Measurements from ENCODE around the gene TREML4. TPM values are rescaled to one million over a fixed set of nuclear protein-coding genes. Genes with fewer than 3 reads are reported as not detected.

TREML4 gene
- total and polyA plus RNA-seq, 2 of the 4 experiments (the other 2 are of a cell fraction) = not detected

- intact Hi-C loops (cut with micrococcal nuclease) = no loop called here
- in situ Hi-C loops (cut with MboI; ENCODE audit: low sequenced_read_pairs) = no loop called here
- POLR2A ChIA-PET (ENCODE audit: unreplicated experiment) = no interaction called here
- no peak overlapping the region for H3K4me3 ChIP-seq (ENCODE audit: insufficient read depth, low read depth, low read length)
- H3K9ac ChIP-seq (ENCODE audit: low read depth, low read length) = no peak overlapping the region
- H2AK5ac ChIP-seq (ENCODE audit: low read depth, low read length) = no peak overlapping the region
- H3K9me3 ChIP-seq (ENCODE audit: control insufficient read depth, insufficient read depth, low read length) = no peaks in the 10 kb centered on the region
- H2BK15ac ChIP-seq (ENCODE audit: low read depth, low read length) = no peak overlapping the region; the same call in 2 of the 3 replicates
- dilution Hi-C loops (cut with HindIII; ENCODE audit: low sequenced_read_pairs, unreplicated experiment) = no loop called here
- H2BK5ac ChIP-seq (ENCODE audit: low read depth, low read length, poor library complexity, severe bottlenecking) = no peak overlapping the region
- no TSS peak for BruUV-seq (replicated peaks)
- no CpG with 5 or more reads among the region's 6 CpGs for WGBS, 2 experiments (ENCODE audit: extremely low coverage in 2 of 2, insufficient read length in 1 of 2)
- H3K56ac ChIP-seq (ENCODE audit: extremely low read depth, insufficient read depth, low read length) = no peak overlapping the region
- ATAC-seq (ENCODE audit: low read depth) (no peak), DNase-seq (peak; percentile 11)
- no peak overlapping the region; the same call in 1 of the 2 replicates for H3K18ac ChIP-seq (ENCODE audit: low read depth, low read length)
- no peaks in the 10 kb centered on the region for H3K9me1 ChIP-seq (ENCODE audit: insufficient read depth, low read length)
- H3K27me3 ChIP-seq (ENCODE audit: control insufficient read depth, insufficient read depth, low read length) = peaks cover 5% of the 10 kb centered on the region
- H2AFZ ChIP-seq (replicated peaks; ENCODE audit: low read length, poor library complexity) = no peak overlapping the region
- H3K36me3 ChIP-seq (ENCODE audit: control insufficient read depth, insufficient read depth, low read length) = no peaks in the 10 kb centered on the region
- no peak overlapping the region for H2AK9ac ChIP-seq (replicated peaks; ENCODE audit: low read depth, low read length, poor library complexity)
- H4K91ac ChIP-seq (ENCODE audit: insufficient read depth, low read depth, low read length) = no peak overlapping the region
- no peak overlapping the region for H3K27ac ChIP-seq (ENCODE audit: insufficient read depth, low read length)
- H3K14ac ChIP-seq (replicated peaks; ENCODE audit: low read depth, low read length) = no peak overlapping the region
- TF ChIP-seq FOS (IDR thresholded peaks at IDR 0.05; ENCODE audit: low read depth, low read length) = no peak
- no peak overlapping the region for H2BK120ac ChIP-seq (ENCODE audit: low read depth, low read length)
- H3K23ac ChIP-seq (ENCODE audit: low read depth, low read length) = no peak overlapping the region
- H2BK20ac ChIP-seq (ENCODE audit: low read depth, low read length) = no peak overlapping the region
- H3K79me1 ChIP-seq (ENCODE audit: low read depth in 1 of 2, low read length in 2 of 2) = no peaks in the 10 kb centered on the region
- H4K8ac ChIP-seq (ENCODE audit: low read depth in 2 of 2, low read length in 2 of 2) = no peak overlapping the region; a peak in 1 of 4 replicates
- CTCF ChIA-PET = no interaction called here
- no peak overlapping the region for H3K4ac ChIP-seq (ENCODE audit: low read depth, low read length)
- H3K4me1 ChIP-seq (ENCODE audit: control insufficient read depth, insufficient read depth, low read length) = no peaks in the 10 kb centered on the region
- H4K5ac ChIP-seq (ENCODE audit: low read depth, low read length) = no peak overlapping the region
- no peak overlapping the region; the same call in 1 of the 2 replicates for H3K4me2 ChIP-seq (ENCODE audit: low read depth, low read length)
- H4K20me1 ChIP-seq (ENCODE audit: insufficient read depth, low read length) = no peaks in the 10 kb centered on the region
These were observed 60.0 kb downstream of the TREML4 start for GRCh38 chr6:41288030-41288753.

Small RNAs within 50 kb of the gene (microRNA-seq; reads per million reads assigned to microRNA genes)
- gene AL391903.2 (ENCODE audit: insufficient read depth, insufficient read length) = not detected
- gene AL391903.3 (ENCODE audit: insufficient read depth, insufficient read length) = not detected
- 7.2 reads per million for gene RNA5SP207 (ENCODE audit: insufficient read depth, insufficient read length)

Small RNAs within 50 kb of the gene (small RNA-seq; reads per million reads assigned to genes)
- 0 reads per million in 5 experiments for gene AL391903.2
- 0 reads per million in 5 experiments for gene AL391903.3
- 0 to 1.4 (median 0.16) reads per million in 5 experiments for gene RNA5SP207

Other genes starting within 250 kb of the TREML4 start
- gene UNC5CL, start 189.1 kb upstream of the TREML4 start, total RNA-seq (2012; rRNA removed) = not detected in 2 replicates
- gene UNC5CL, start 189.1 kb upstream of the TREML4 start, polyA plus RNA-seq (2012; rRNA removed) = not detected in 2 replicates
- not detected in 2 replicates for gene TSPO2, start 185.9 kb upstream of the TREML4 start, total RNA-seq (2012; rRNA removed)
- not detected in 2 replicates for gene TSPO2, start 185.9 kb upstream of the TREML4 start, polyA plus RNA-seq (2012; rRNA removed)
- not detected in 2 replicates for gene APOBEC2, start 175.1 kb upstream of the TREML4 start, total RNA-seq (2012; rRNA removed)
- not detected in 2 replicates for gene APOBEC2, start 175.1 kb upstream of the TREML4 start, polyA plus RNA-seq (2012; rRNA removed)
- 2.3 and 5.6 TPM in 2 replicates for gene OARD1, start 156.0 kb upstream of the TREML4 start, total RNA-seq (2012; rRNA removed)
- 4.6 and 5.5 TPM in 2 replicates for gene OARD1, start 156.0 kb upstream of the TREML4 start, polyA plus RNA-seq (2012; rRNA removed)
- 21.9 and 28.5 TPM in 2 replicates for gene NFYA, start 155.4 kb upstream of the TREML4 start, total RNA-seq (2012; rRNA removed)
- 10.9 and 12.3 TPM in 2 replicates for gene NFYA, start 155.4 kb upstream of the TREML4 start, polyA plus RNA-seq (2012; rRNA removed)
- gene TREML1, start 74.0 kb upstream of the TREML4 start, total RNA-seq (2012; rRNA removed) = not detected in 2 replicates
- gene TREML1, start 74.0 kb upstream of the TREML4 start, polyA plus RNA-seq (2012; rRNA removed) = not detected in 2 replicates
- not detected in 2 replicates for gene TREM2, start 65.2 kb upstream of the TREML4 start, total RNA-seq (2012; rRNA removed)
- not detected in 2 replicates for gene TREM2, start 65.2 kb upstream of the TREML4 start, polyA plus RNA-seq (2012; rRNA removed)
- not detected in 2 replicates for gene TREML2, start 27.2 kb upstream of the TREML4 start, total RNA-seq (2012; rRNA removed)
- not detected in 2 replicates for gene TREML2, start 27.2 kb upstream of the TREML4 start, polyA plus RNA-seq (2012; rRNA removed)
- gene TREM1, start 58.3 kb downstream of the TREML4 start, total RNA-seq (2012; rRNA removed) = not detected in 2 replicates
- gene TREM1, start 58.3 kb downstream of the TREML4 start, polyA plus RNA-seq (2012; rRNA removed) = not detected in 2 replicates
- not detected in 2 replicates for gene NCR2, start 107.3 kb downstream of the TREML4 start, total RNA-seq (2012; rRNA removed)
- not detected in 2 replicates for gene NCR2, start 107.3 kb downstream of the TREML4 start, polyA plus RNA-seq (2012; rRNA removed)